HFFc6 (cell line): ENCODE data around the gene SPRED2. TPM values are rescaled to one million over a fixed set of nuclear protein-coding genes. Genes with fewer than 3 reads are reported as not detected.

Source experiments
- DNase-seq: peaks from one replicate; pipeline ENCODE4 v3.0.0-alpha.2; 2018
- H3K27ac Mint-ChIP-seq: 2 replicates; pipeline ENCODE4 v1.8.0; 2020; ENCODE audit warnings: mild to moderate bottlenecking, mixed read lengths
- H3K27me3 Mint-ChIP-seq: 2 replicates; pipeline ENCODE4 v1.8.0; 2021; ENCODE audit warnings: mild to moderate bottlenecking, moderate library complexity, mixed read lengths; ENCODE audit not compliant: insufficient read depth
- H3K36me3 Mint-ChIP-seq: 2 replicates; pipeline ENCODE4 v1.8.0; 2021; ENCODE audit warnings: low read depth, mixed read lengths
- H3K4me1 Mint-ChIP-seq: 2 replicates; pipeline ENCODE4 v1.8.0; 2020; ENCODE audit warnings: low read depth, mixed read lengths
- H3K4me3 Mint-ChIP-seq: 2 replicates; pipeline ENCODE4 v1.8.0; 2020; ENCODE audit warnings: mild to moderate bottlenecking, moderate library complexity, mixed read lengths
- H3K9me3 Mint-ChIP-seq: 2 replicates; pipeline ENCODE4 v1.8.0; 2020; ENCODE audit warnings: mild to moderate bottlenecking, mixed read lengths
- total RNA-seq, 6 experiments: library from RNA; stranded (reverse); fragmentation: NEBNext Ultra II Directional; extraction: Animal tissue kit (Norgen Biotek cat#: 25700); gene quantifications; 2 replicates in 1 of 6; 3 replicates in 5 of 6; pipeline ENCODE4 v1.2.3, GENCODE V29; 2021
- TF ChIP-seq, protein P1 (sequence below): fragments of 200-600 bp; sonication (generic); IDR thresholded peaks from 2 replicates; pipeline ENCODE4 v1.5.0; 2021; ENCODE audit warnings: antibody characterized with exemption, mild to moderate bottlenecking

Gene SPRED2
- total RNA-seq, 6 experiments from 2014 or later, result 28.7 to 38.5 (median 33.3) TPM

DNA sequence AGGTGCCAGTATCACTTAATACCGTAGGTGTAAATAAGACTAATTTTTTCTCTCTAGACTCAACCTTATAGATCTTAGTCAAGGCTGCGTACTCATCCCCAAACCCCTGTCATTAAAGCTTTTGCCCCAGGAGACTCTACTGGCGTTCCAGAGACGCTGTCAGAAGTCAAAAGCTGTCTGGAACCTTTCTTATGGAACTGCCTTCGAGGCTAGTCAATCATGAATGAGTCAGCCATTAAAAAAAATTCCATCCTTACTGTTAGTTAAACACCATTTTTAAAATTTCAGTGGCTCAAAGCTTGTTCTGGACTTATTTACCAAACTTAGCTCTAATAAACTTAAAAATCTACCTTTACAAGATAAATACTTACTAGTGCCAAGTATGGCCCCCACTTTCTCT lies 52.1 kb downstream of the SPRED2 start:
- TF ChIP-seq, protein P1, sequence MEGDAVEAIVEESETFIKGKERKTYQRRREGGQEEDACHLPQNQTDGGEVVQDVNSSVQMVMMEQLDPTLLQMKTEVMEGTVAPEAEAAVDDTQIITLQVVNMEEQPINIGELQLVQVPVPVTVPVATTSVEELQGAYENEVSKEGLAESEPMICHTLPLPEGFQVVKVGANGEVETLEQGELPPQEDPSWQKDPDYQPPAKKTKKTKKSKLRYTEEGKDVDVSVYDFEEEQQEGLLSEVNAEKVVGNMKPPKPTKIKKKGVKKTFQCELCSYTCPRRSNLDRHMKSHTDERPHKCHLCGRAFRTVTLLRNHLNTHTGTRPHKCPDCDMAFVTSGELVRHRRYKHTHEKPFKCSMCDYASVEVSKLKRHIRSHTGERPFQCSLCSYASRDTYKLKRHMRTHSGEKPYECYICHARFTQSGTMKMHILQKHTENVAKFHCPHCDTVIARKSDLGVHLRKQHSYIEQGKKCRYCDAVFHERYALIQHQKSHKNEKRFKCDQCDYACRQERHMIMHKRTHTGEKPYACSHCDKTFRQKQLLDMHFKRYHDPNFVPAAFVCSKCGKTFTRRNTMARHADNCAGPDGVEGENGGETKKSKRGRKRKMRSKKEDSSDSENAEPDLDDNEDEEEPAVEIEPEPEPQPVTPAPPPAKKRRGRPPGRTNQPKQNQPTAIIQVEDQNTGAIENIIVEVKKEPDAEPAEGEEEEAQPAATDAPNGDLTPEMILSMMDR, result no peak
- Mint-ChIP-seq H3K9me3 (no peaks in the 10 kb centered on the region), H3K27me3 (peaks cover 5% of the 10 kb centered on the region), H3K4me3 (peak overlapping the region; percentile 16; the same call in 1 of the 2 replicates), H3K36me3 (peaks cover 13% of the 10 kb centered on the region), H3K4me1 (peaks cover 98% of the 10 kb centered on the region), H3K27ac (peak overlapping the region; percentile 60)
- DNase-seq, result peak; percentile 30

DNA sequence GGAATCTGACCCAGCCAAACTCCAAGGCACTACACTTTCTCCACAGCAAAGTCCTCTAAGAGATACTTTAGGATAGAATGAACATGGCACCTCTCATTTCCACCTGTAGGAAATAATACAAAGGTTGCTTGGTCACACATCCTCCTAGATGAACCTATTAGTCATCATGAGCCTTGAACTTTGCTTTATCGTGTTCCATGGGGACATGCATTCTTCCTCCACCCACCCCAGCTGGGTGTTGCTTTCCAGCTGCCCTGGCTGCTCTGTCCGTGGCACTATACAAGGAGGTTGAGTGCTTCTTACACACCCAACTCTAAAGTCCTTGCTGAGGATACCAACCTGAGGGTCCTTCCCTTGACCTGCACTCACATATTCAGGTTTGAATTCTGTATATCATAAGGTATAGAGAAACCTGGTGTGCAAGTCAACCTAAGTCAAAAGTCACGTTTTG lies 52.7 kb downstream of the SPRED2 start:
- H3K4me1 Mint-ChIP-seq, result peaks cover 98% of the 10 kb centered on the region
- TF ChIP-seq, protein P1, result no peak

DNA sequence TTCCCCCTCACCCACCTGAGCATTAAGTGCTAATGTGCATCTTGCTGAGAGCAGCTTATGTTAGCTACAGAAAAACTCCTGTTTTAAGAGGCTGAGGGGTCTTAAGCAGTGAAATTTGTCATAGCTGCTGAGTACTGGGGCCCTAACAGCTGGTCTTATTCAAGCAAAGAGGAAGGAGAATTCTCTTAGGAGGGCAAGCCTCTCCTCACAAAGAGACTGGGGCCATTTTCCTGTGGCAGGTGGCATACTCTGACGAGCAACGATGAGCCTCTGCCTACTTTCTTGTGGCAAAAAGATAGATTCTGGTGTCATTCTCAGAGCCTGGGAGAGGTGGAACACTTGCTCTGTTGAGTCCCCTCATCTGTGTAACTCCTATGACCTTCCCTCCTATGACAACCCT lies 53.2 kb downstream of the SPRED2 start:
- peaks cover 5% of the 10 kb centered on the region for H3K27me3 Mint-ChIP-seq
- peaks cover 13% of the 10 kb centered on the region for H3K36me3 Mint-ChIP-seq
- no peak overlapping the region for H3K27ac Mint-ChIP-seq
- H3K9me3 Mint-ChIP-seq, result no peaks in the 10 kb centered on the region
- DNase-seq, result no peak
- TF ChIP-seq, protein P1, result no peak
- peaks cover 98% of the 10 kb centered on the region for H3K4me1 Mint-ChIP-seq
- H3K4me3 Mint-ChIP-seq, result no peak overlapping the region

More for the DNA sequence above, 52.7 kb downstream of the SPRED2 start:
- Mint-ChIP-seq H3K27me3 (peaks cover 5% of the 10 kb centered on the region), H3K9me3 (no peaks in the 10 kb centered on the region), H3K4me3 (no peak overlapping the region), H3K36me3 (peaks cover 13% of the 10 kb centered on the region), H3K27ac (peak overlapping the region; percentile 60; the same call in 1 of the 2 replicates)
- no peak for DNase-seq

DNA sequence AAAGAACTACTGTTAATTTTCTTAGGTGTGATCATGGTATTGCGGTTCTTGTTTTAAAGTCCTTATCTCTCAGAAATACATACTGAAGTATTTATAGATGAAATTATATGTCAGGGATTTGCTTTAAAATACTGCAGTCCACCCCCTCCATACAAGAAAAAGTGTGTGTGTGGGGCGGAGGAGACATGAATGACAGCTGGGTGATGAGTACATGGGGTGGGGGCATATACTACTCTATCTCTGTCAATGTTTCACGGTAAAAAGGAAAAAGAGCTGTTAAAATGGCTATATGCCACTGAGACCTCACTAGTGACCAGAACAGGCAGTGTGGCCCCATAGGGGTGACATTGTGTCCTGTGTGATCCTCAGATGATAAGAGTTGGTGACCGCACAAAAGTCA lies 54.1 kb downstream of the SPRED2 start:
- peaks cover 98% of the 10 kb centered on the region for H3K4me1 Mint-ChIP-seq
- H3K27me3 Mint-ChIP-seq, result peaks cover 5% of the 10 kb centered on the region

DNA sequence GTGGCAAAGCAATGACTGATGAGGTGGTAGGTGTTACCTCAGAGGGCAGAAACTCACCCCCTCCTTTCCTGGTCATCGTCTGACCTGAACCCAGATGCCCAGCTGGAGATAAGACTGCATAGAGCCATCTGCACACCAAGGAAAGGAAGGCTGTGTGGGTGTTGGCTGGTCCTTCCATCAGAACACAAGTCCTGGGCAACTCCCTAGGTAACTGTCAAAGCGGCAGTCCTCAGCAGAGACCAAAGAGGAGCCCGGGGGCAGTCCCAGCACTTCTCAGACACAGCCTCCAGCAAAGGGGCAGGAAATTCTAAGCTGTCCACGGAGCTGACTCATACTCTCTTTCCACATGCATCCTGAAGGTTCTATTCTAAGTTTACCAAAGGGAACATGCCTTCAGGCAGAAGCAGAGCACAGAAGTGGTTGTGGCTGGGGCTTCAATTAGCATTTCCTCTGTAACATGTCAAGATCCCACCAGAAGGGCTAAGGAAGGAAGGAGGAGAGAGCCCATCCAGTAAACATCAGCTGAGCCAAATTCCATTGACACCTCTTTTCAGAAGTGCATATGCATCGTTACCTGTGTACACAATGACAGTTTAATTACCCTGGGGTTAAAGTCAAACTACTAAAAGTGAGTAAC lies 54.7 kb downstream of the SPRED2 start:
- TF ChIP-seq, protein P1, result no peak
- H3K36me3 Mint-ChIP-seq, result peaks cover 20% of the 10 kb centered on the region
- DNase-seq, result peak; percentile 90
- H3K9me3 Mint-ChIP-seq, result no peaks in the 10 kb centered on the region
- peaks cover 5% of the 10 kb centered on the region for H3K27me3 Mint-ChIP-seq
- H3K27ac Mint-ChIP-seq, result peak overlapping the region; percentile 77
- H3K4me3 Mint-ChIP-seq, result peak overlapping the region; percentile 61
- H3K4me1 Mint-ChIP-seq, result peaks cover 98% of the 10 kb centered on the region

More for the DNA sequence above, 54.1 kb downstream of the SPRED2 start:
- peak overlapping the region; percentile 61; the same call in 1 of the 2 replicates for H3K4me3 Mint-ChIP-seq
- DNase-seq, result no peak
- TF ChIP-seq, protein P1, result no peak
- peaks cover 19% of the 10 kb centered on the region for H3K36me3 Mint-ChIP-seq
- H3K9me3 Mint-ChIP-seq, result no peaks in the 10 kb centered on the region
- peak overlapping the region; percentile 77 for H3K27ac Mint-ChIP-seq
